Measurements from ENCODE around the gene CREM. TPM values are rescaled to one million over a fixed set of nuclear protein-coding genes. Genes with fewer than 3 reads are reported as not detected.

CREM gene
- total RNA-seq, 1 donor from 2014 or later: 42.8 TPM

GRCh38 chr10:35140727-35141126, 14.1 kb downstream of the CREM start:
- DNase-seq (ENCODE audit: low spot score): no peak
- no peaks in the 10 kb centered on the region for H3K27me3 Mint-ChIP-seq (ENCODE audit: unreplicated experiment)
- no peak overlapping the region for H3K27ac Mint-ChIP-seq (ENCODE audit: unreplicated experiment)
- H3K4me3 Mint-ChIP-seq (ENCODE audit: unreplicated experiment): no peak overlapping the region
- TF ChIP-seq, protein P1, sequence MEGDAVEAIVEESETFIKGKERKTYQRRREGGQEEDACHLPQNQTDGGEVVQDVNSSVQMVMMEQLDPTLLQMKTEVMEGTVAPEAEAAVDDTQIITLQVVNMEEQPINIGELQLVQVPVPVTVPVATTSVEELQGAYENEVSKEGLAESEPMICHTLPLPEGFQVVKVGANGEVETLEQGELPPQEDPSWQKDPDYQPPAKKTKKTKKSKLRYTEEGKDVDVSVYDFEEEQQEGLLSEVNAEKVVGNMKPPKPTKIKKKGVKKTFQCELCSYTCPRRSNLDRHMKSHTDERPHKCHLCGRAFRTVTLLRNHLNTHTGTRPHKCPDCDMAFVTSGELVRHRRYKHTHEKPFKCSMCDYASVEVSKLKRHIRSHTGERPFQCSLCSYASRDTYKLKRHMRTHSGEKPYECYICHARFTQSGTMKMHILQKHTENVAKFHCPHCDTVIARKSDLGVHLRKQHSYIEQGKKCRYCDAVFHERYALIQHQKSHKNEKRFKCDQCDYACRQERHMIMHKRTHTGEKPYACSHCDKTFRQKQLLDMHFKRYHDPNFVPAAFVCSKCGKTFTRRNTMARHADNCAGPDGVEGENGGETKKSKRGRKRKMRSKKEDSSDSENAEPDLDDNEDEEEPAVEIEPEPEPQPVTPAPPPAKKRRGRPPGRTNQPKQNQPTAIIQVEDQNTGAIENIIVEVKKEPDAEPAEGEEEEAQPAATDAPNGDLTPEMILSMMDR (IDR thresholded peaks at IDR 0.05; ENCODE audit: unreplicated experiment): no peak
- H3K36me3 Mint-ChIP-seq (ENCODE audit: low read depth, unreplicated experiment): no peaks in the 10 kb centered on the region
- H3K9me3 Mint-ChIP-seq (ENCODE audit: unreplicated experiment): no peaks in the 10 kb centered on the region
- H3K4me1 Mint-ChIP-seq (ENCODE audit: unreplicated experiment): no peaks in the 10 kb centered on the region

DNA sequence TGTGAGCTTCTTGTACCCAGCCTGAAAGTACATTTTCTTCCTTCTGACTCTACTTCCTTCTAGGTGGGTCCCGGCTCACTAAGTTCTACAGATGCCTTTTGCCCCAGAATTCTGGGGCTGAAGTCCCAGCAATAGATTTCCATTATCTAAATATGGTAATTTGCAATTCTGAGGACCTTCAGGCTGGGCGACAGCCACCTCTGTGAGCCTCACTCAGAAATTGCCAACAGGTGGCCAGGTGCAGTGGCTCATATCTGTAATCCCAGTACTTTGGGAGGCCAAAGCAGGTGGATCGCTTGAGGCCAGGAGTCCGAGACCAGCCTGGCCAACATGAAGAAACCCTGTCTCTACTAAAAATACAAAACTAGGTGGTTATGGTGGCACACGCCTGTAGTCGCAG, 23.7 kb downstream of the CREM start:
- Mint-ChIP-seq H3K27ac (ENCODE audit: unreplicated experiment) (no peak overlapping the region), H3K36me3 (ENCODE audit: low read depth, unreplicated experiment) (peaks cover 6% of the 10 kb centered on the region), H3K9me3 (ENCODE audit: unreplicated experiment) (no peaks in the 10 kb centered on the region), H3K4me3 (ENCODE audit: unreplicated experiment) (no peak overlapping the region), H3K4me1 (ENCODE audit: unreplicated experiment) (peaks cover 14% of the 10 kb centered on the region), H3K27me3 (ENCODE audit: unreplicated experiment) (no peaks in the 10 kb centered on the region)
- TF ChIP-seq, protein P1 (IDR thresholded peaks at IDR 0.05; ENCODE audit: unreplicated experiment): no peak
- DNase-seq (ENCODE audit: low spot score): no peak

DNA sequence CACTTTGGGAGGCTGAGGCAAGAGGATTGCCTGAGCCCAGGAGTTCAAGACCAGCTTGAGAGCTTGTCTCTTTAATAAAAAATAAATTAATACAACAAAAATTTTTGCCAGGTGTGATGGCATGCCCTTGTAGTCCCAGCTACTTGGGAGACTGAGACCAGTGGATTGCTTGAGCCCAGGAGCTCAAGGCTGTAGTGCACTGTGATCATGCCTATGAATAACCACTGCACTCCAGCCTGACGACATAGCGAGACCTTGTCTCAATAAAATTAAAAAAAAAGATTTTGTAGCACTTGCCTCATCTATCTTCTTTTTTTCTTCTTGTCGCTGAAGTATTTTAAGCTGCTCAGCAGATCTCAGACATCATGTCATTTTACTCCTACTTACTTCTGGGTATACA, 26.3 kb downstream of the CREM start:
- Mint-ChIP-seq H3K4me3 (ENCODE audit: unreplicated experiment) (no peak overlapping the region), H3K27me3 (ENCODE audit: unreplicated experiment) (no peaks in the 10 kb centered on the region), H3K9me3 (ENCODE audit: unreplicated experiment) (no peaks in the 10 kb centered on the region), H3K36me3 (ENCODE audit: low read depth, unreplicated experiment) (peaks cover 6% of the 10 kb centered on the region), H3K27ac (ENCODE audit: unreplicated experiment) (no peak overlapping the region), H3K4me1 (ENCODE audit: unreplicated experiment) (peaks cover 14% of the 10 kb centered on the region)
- no peak for DNase-seq (ENCODE audit: low spot score)
- TF ChIP-seq, protein P1 (IDR thresholded peaks at IDR 0.05; ENCODE audit: unreplicated experiment): no peak

DNA sequence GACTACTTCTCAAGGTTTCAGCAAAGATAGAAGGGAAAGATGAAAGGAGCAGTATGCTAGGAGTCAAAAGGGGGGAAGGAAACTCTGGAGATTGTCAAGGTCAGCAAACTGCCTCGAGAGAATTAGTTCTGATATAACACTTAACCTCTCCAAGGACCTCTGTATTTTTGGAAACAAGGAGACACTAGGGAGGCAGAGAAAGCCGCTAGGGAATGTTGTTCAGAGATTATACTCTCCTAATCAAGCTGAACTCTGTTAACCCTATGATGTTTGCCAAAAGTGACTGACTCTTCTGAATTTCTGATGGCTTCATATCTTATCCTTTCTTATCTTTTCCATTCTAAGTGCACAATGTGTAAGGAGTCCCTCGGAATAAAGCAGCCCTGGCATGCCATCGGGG, 27.1 kb downstream of the CREM start:
- no peak for DNase-seq (ENCODE audit: low spot score)
- H3K27ac Mint-ChIP-seq (ENCODE audit: unreplicated experiment): no peak overlapping the region
- peaks cover 14% of the 10 kb centered on the region for H3K4me1 Mint-ChIP-seq (ENCODE audit: unreplicated experiment)
- no peaks in the 10 kb centered on the region for H3K27me3 Mint-ChIP-seq (ENCODE audit: unreplicated experiment)
- TF ChIP-seq, protein P1 (IDR thresholded peaks at IDR 0.05; ENCODE audit: unreplicated experiment): no peak
- H3K9me3 Mint-ChIP-seq (ENCODE audit: unreplicated experiment): no peaks in the 10 kb centered on the region
- H3K4me3 Mint-ChIP-seq (ENCODE audit: unreplicated experiment): no peak overlapping the region
- H3K36me3 Mint-ChIP-seq (ENCODE audit: low read depth, unreplicated experiment): peaks cover 6% of the 10 kb centered on the region

- no peak overlapping the region for H3K4me3 Mint-ChIP-seq (ENCODE audit: unreplicated experiment)
- H3K27ac Mint-ChIP-seq (ENCODE audit: unreplicated experiment): no peak overlapping the region
- TF ChIP-seq, protein P1 (IDR thresholded peaks at IDR 0.05; ENCODE audit: unreplicated experiment): no peak
- H3K9me3 Mint-ChIP-seq (ENCODE audit: unreplicated experiment): no peaks in the 10 kb centered on the region
- H3K27me3 Mint-ChIP-seq (ENCODE audit: unreplicated experiment): no peaks in the 10 kb centered on the region
- DNase-seq (ENCODE audit: low spot score): no peak
- peaks cover 11% of the 10 kb centered on the region for H3K36me3 Mint-ChIP-seq (ENCODE audit: low read depth, unreplicated experiment)
- H3K4me1 Mint-ChIP-seq (ENCODE audit: unreplicated experiment): no peaks in the 10 kb centered on the region
Measured at GRCh38 chr10:35160743-35161142, 34.1 kb downstream of the CREM start.

Data from endothelial cell (in vitro differentiated cells).